ENCODE results near the gene PRM2.

Gene PRM2

DNA sequence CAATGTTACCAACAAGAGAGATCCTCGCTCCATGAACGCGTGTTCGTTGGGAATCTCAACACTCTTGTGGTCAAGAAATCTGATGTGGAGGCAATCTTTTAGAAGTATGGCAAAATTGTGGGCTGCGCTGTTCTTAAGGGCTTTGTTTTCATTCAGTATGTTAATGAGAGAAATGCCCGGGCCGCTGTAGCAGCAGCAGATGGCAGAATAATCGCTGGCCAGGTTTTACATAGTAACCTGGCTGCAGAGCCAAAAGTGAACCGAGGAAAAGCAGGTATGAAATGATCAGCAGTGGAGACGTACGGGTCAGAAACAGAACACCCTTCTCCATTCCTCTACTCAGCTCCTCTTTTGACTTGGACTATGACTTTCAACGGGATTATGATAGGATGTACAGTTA is 33.6 kb downstream of the PRM2 start:
- no peak for DNase-seq

DNA sequence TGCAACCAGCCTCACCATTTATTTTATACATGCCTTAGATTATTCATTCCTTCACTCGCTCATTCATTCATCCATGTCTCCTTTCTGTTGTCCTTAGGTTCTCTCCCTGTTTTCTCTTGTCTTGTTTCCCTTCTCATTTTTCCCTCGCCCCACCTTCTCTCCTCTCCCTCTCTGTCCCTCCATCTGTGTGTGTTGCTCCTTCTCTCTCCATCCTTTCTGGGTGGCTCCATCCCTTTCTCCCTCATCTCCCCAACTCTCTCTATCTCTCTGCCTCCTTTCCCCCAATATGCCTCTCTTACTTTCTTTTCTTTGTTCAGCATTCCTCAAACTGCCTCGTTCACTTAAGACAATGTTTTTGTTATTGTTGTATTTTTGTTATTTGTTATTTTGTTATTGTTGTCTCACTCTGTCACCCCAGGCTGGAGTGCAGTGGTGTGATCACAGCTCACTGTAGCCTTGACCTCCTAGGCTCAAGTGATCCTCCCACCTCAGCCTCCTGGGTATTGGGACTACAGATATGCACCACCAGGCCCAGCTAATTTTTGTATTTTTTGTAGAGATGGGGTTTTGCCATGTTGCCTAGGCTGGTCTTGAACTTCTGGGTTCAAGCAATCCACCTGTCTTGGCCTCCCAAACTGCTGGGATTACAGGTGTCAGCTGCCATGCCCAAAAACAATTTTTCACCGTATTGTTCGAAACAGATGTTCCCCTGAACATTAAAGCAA is 34.6 kb downstream of the PRM2 start:
- DNase-seq, result no peak

DNA sequence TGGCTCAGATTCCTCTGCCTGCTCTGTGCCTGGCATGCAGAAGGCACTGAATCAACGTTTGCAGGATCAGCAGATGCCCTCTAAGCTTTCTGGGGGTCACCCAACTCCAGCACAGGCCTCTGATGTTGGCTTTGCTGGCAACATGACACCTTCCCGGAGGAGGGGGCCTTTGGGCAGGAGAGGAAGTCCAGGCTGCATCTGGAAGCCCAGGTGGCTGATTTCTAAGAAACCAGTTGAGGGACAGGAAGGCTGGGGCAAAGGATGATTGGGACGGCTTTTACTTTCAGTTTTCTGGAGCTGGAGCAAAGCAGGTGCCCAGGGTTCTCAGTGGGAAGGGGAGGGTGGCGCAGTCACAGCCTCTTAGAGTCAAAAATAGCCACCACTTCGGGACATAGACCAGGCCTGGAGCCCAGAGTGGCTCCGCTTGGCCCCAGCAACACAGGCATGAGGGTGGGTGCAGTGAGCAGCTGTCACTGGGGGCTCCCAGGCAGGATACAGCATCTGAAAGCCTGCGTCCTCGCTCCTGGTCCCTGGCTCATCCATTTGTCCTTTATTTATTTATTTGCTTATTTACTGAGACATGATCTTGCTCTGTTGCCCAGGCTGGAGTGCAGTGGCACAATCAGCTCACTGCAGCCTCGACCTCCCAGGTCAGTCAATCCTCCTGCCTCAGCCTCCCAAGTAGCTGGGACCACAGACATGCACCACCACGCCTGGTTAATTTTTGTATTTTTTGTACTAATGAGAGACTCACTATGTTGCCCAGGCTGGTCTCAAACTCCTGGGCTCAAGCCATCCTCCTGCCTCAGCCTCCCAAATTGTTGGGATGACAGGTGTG is 35.4 kb downstream of the PRM2 start:
- DNase-seq, result no peak

DNA sequence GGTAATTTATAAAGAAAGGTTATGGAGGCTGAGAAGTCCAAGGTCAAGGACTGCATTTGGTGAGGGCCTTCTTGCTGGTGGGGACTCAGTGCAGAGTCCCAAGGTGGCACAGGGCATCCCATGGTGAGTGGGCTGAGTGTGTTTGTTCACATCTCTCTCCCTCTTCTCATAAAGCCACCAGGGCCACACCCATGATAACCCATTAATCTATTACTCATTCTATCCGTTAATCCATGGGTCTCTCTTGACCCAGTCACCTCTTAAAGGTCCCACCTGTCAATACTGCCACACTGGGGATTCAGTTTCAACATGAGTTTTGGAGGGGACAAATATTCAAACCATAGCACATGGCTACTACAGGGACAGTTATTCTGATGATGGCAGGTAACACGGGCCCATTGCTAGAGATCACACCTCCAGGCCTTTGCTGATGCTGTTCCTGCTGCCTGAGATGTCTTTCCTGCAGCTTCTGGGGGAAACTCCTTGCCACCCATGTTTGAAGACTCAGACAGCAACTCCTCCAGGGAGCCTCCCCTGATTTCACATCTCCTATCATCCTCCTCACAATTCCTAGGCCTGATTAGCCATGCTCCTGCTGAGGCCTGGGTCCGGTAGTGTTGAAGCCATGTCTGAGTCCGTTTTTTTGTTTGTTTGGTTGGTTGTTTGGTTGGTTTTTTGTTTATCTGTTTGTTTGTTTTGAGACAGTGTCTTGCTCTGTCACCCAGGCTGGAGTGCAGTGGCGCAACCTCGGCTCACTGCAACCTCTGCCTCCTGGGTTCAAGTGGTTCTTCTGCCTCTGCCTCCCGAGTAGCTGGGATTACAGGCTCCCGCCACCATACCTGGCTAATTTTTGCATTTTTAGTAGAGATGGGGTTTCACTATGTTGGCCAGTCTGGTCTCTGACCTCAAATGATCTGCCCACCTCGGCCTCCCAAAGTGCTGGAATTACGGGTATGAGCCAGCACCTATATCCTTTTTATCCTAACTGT is 36.3 kb downstream of the PRM2 start:
- no peak for DNase-seq

DNA sequence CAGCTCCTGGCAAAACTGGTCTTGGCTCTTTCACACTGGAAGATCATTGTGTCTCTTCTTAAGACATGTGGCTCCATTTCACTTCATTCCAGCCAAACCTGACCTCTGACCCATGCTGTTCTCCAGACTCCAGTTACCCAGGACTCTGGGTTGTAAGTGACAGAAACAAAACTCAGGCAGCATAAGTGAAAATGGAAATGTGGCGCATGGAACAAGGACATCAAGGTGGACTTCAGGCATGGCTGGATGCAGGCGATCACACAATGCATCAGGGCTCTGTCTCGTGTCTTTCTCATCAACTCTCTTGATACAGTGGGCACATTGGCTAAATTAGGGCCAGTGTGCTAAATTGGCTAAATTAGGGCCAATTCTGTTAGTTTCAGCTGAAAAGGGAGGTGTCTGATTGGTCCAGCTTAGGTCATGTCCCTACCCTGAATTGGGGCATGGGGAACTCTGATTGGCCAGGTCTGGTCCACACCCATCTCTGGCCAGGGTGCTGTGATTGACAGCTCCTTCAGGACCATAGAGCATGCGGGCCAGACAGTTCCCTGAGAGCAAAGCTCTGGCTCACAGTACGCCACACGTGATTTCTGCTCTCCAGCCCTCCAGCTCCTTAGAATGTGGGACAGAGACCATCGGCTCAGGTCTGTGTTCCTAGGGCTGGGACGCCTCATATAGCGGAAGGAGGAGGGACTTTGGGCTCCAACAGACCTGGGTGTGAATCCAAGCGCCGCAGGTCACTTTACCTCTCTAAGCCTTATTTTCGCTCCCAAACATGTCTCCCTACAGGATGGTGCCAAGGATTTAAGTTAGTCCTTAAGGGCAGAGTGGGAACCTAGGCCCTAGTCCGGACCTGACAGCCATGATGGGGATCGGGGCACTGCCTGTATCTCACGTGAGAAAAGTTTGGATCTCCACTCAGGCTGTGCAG is 37.7 kb downstream of the PRM2 start:
- no peak for DNase-seq

DNA sequence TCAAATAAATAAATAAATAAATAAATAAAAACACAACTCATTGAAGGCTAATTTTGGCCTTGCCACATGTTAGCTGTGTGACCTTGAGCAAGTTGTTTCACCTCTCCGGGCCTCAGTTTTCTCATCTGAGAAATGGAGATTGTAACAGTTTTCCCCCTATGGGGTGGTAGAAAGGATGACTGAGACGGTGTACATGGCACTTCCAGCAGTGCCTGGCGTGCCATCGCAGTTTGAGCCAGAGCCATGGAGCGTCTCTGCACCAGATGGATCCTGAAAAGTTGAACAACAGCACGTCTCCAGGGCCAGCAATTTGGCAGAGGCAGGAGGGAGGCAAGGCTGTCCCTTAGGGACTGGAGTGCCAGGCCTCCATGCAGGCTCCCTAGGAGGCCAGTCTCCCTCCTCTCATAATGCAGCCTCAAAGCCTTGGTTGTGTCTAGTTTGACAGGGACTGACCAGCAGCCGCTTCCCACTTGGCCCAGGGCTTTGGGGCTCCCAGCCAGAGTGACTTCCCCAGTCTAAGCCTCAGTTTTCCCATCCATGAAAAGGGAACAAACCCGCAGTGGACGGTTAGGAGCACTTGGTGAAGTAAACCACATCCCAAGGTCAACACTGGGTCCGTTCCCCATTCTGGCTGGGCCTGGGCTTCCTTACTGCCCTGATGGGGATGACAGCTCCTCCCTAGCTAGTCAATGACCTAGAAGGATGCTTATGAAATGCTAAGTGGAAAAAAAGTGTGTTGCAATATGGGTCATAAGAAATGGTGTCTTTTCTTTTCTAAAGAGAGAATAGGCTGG is 39.6 kb downstream of the PRM2 start:
- no peak for DNase-seq

DNA sequence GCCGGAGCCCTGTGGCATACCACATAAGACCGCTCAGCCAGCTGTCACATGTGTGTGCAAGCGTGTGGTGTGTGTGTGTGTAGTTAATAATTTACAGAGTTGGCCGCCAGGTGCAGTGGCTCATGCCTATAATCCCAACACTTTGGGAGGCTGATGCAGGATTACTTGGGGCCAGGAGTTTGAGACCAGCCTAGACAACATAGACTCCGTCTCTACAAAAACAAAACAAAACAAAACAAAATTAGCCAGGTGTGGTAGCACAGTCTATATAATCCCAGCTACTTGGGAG is 40.6 kb downstream of the PRM2 start:
- no peak for DNase-seq

DNA sequence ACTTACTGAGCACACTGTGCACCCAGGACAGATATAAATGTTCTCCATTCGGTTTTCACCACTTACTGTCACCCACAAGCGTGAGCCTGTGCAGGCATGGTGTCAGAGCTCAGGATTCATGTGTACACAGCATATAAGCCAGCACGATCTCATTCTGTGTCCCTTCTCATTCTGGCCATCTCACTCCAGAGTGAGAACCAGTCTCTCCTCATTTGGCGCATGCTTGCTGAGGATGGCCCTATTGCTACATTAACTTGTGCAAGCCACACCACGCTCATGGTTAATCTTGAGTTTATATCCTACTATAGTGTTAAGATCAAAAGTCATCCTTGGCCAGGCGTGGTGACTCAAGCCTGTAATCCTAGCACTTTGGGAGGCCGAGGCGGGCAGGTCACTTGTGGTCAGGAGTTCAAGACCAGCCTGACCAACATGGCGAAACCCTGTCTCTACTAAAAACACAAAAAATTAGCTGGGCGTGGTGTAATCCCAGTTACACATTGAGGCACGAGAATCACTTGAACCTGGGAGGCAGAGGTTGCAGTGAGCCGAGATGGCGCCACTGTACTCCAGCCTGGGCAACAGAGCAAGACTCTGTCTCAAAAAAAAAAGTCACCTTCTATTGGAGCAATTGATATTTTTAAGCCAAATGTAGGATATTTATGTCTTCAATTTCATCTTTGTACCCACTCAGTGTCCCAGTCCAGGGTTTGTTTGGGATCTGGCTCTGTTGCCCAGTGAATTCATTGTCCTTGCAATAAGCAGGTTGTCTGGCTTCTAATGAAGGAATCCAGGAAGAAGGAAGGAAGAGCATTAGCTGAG is 41.2 kb downstream of the PRM2 start:
- no peak for DNase-seq

DNA sequence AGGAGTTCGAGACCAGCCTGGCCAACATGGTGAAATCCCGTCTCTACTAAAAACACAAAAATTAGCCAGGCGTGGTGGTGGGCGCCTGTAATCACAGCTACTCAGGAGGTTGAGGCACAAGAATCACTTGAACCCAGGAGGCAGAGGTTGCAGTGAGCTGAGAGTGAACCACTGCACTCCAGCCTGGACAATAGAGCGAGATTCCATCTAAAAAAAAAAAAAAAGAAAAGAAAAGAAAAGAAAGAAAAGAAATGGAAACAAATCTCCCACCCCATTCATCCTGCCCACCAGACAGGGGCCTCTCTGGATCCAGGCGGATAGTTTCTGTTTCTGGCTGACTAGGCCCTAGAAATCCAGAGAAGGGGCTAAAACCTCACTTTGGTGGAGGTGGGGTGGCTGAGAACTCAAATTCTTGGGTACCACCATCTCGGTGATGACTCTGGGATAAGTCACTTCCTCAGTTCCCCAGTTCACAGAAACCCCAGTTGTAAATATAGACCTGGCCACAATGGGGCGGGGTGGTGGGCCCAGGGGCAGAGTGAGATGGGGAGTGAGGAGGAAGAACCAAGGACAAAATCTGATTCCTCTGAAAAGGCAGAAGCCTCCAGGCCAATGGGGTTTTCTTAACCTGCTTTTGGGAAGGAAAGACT is 42.4 kb downstream of the PRM2 start:
- DNase-seq, result peak; percentile 70

DNA sequence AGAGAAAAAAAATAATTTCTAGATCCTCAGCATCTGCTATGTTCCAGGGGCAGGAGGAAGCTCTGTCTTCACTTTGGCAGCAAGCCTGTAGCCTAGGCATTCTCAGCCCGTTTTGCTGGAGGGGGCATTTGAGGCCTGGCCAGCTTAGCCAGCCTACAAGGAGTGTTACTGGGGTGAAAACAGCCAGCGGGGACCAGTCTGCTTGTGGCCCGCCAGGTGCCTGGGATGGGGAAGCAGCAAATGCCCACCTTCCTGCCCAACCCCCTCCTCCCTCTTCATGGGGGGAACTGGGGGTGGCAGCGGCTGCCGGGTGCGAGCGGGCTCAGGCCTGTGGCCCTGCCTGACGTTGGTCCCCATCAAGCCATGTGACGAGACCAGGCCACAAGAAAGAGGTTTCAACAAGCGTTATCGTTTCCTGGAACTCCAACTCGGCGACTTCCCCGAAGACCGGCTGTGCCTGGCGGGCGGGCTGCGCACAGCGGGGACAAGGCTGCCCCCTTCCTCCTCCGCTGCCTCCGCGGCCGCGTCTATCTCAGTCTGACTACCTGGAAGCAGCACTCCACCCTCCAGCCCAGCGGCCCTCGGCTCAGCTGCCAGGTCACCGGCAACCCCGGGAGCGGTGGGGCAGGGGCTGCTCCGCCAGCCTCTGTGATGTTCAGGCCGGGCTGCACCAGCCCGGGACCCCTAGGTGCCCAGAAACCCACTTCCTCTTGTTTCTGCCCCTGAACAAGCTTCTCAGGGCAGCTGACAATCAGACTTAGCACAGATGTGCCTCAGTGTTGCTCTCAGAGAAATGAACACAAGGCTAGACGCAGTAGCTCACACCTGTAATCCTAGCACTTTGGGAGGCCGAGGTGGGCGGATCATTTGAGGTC is 43.2 kb downstream of the PRM2 start:
- DNase-seq, result peak; percentile 82

DNA sequence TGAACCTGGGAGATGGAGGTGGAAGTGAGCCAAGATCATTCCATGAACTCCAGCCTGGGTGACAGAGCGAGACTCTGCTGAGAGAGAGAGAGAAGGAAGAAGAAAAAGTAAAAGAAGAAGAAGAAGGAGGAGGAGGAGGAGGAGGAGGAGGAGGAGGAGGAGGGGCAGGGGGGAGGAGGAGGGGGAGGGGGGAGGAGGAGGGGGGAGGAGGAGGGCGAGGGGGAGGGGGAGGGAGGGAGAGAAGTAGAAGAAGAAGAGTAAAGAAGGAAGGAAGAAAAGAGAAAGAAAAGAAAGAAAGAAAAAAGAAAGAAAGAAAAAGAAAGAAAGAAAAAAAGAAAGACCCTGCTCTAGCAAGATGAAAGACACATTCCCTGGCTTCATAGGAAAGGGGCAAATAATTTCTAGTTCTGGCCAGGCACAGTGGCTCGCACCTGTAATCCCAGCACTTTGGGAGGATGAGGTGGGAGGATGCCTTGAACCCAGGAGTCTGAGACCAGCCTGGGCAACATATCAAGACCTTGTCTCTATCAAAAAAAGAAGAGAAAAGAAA is 43.9 kb downstream of the PRM2 start:
- DNase-seq, result no peak

DNA sequence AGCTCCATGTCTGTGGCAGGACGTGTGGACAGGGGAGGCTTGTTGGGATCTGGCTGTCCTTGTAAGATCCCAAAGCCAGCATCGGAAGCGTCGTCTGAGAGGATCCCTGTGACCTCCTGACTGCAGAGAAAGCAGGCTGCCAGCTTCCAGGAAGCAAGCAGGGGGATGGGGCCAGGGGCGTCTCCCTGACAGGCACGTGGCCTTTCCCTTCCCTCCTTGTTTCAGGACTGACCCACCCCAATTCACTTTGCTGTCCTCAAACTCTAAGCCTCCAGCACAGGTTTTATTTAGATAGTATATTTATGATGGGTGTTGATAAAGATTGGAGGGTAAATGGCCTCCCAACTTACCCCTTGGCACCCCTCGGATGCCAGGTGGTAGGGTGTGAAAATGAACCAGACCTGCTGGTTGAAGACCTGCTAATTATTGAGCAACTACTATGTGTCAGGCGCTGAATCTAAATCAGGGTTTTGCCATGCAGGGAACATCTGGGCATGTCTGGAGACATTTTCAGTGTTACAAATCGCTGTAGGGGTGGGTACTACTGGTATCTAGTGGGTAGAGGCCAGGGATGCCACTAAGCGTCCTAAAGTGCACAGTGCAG is 44.8 kb downstream of the PRM2 start:
- DNase-seq, result no peak

DNA sequence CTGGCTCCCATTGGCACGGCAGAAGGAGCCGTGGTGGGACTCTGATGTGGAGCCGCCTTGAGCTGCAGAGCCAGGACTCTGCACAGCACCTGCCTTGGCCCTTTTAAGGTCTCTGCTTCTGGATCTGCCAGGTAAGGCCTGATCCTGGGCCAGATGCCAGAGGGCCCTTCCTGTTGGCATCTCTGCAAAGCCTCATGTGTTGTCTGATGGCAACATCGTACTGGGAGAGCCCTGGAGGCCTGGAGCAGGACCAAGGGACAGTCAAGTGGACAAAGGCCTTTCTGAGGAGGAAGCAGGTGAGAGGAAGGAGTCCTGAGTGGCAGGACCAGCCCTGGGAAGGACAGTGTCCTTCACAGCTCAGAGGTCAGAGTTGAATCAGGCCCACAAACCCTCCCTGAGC is 46.4 kb downstream of the PRM2 start:
- DNase-seq, result no peak

DNA sequence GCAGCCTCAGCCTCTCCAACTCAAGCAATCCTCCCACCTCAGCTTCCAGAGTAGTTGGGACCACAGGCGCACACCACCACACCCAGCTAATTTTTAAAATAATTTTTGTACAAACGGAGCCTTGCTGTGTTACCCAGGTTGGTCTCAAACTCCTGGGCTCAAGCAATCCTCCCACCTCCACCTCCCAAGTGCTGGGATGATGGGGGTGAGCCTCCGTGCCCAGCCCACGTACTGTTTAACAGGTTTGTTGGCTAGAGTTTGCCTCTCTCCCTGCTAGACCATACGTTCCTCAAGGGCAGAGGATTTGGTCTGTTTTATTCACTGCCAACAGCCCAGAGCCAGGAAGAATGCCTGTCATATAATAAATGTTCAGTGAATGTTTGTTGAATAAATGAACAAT is 46.8 kb downstream of the PRM2 start:
- no peak for DNase-seq

DNA sequence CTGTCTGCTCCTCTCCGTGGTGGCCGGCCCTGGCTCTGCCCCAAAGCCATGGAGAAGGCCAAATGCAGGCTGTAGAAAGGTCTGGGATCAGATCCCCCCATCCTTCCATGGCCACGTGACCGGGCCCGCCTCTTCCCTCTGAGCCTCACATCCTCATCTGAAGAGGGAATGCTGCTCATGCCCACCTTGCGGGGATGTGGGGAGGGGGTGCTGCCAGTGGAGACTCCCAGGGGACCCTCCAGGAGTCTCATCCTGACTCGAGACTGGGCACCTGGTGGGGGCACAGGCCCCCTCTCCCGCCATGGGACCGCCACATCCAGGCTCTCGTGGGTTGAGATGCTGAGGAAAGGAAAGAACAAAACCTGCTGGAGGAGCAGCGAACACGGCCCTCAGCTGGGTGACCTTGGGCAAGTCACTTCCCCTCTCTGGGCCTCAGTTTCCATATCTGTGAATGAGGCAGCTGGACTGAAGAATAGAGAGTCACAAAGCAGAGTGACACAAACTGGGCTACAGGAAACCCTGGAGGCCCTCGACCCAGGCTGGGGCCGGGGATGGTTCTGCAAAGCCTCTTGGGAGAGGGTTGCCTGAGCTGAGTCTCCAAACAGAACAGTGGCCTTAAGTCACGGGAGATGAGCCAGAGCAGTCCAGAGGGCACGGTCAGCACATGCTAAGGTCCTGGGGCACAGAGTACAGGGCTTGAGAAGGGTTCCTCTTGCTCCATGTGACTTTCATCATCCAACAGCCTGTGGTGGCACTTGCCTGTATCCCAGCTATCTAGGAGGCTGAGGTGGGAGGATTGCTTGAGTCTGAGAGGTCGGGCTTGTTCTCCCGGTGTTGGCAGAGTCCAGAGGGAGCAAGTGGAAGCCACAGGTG is 50.4 kb downstream of the PRM2 start:
- no peak for DNase-seq

Measured in stimulated activated CD4-positive, alpha-beta T cell treated with anti-CD3 and anti-CD28 coated beads, Interleukin-4, amount 100 ng/mL, for 1 hour (primary cell).